GM04503 (cell line): ENCODE data around the gene MSANTD1.
A peak's percentile ranks its signal among the peaks of the same experiment; 100 is the strongest.

Experiments
- DNase-seq: peaks from one replicate; pipeline ENCODE4 v3.0.0-alpha.2; 2012; ENCODE audit warnings: low read depth

Gene MSANTD1

GRCh38 chr4:3263876-3264193, 14.9 kb downstream of the MSANTD1 start:
- DNase-seq: no peak

- DNase-seq: no peak
Observed at GRCh38 chr4:3266076-3266475, 17.1 kb downstream of the MSANTD1 start.

GRCh38 chr4:3267576-3268394, 18.8 kb downstream of the MSANTD1 start:
- DNase-seq: no peak

- DNase-seq: no peak
Observed at GRCh38 chr4:3268395-3269104, 19.6 kb downstream of the MSANTD1 start.

- DNase-seq: no peak
Observed at GRCh38 chr4:3269105-3269927, 20.4 kb downstream of the MSANTD1 start.

- DNase-seq: no peak
Observed at GRCh38 chr4:3269991-3270611, 21.1 kb downstream of the MSANTD1 start.

- DNase-seq: no peak
Observed at GRCh38 chr4:3271131-3271530, 22.2 kb downstream of the MSANTD1 start.

GRCh38 chr4:3276986-3277385, 28.0 kb downstream of the MSANTD1 start:
- DNase-seq: no peak

- DNase-seq: no peak
Observed at GRCh38 chr4:3280466-3280865, 31.5 kb downstream of the MSANTD1 start.

- no peak for DNase-seq
Observed at GRCh38 chr4:3283483-3283882, 34.5 kb downstream of the MSANTD1 start.

GRCh38 chr4:3283916-3284315, 35.0 kb downstream of the MSANTD1 start:
- DNase-seq: no peak

GRCh38 chr4:3284734-3285557, 36.0 kb downstream of the MSANTD1 start:
- DNase-seq: no peak

GRCh38 chr4:3285558-3286334, 36.8 kb downstream of the MSANTD1 start:
- DNase-seq: peak; percentile 57

- DNase-seq: no peak
Observed at GRCh38 chr4:3286335-3287175, 37.6 kb downstream of the MSANTD1 start.

GRCh38 chr4:3287271-3287971, 38.5 kb downstream of the MSANTD1 start:
- no peak for DNase-seq

- DNase-seq: no peak
Observed at GRCh38 chr4:3287972-3288570, 39.1 kb downstream of the MSANTD1 start.

GRCh38 chr4:3288571-3289094, 39.7 kb downstream of the MSANTD1 start:
- DNase-seq: no peak

- no peak for DNase-seq
Observed at GRCh38 chr4:3290476-3290875, 41.5 kb downstream of the MSANTD1 start.
